Forelimb muscle (tissue), 1 donor: ENCODE results near the gene ZNF408. TPM values are rescaled to one million over a fixed set of nuclear protein-coding genes. Genes with fewer than 3 reads are reported as not detected.

Experiments used
- DNase-seq: peaks from one replicate; pipeline ENCODE4 v3.0.0-alpha.2; 2013; ENCODE audit warnings: low read depth
- polyA plus RNA-seq: library from polyadenylated mRNA; unstranded; fragments of 120-200 nt; gene quantifications from one replicate; pipeline ENCODE4 v1.2.1, GENCODE V29; 2013; ENCODE audit not compliant: insufficient read length

The ZNF408 gene
- polyA plus RNA-seq, 1 donor: 6.3 TPM

DNA sequence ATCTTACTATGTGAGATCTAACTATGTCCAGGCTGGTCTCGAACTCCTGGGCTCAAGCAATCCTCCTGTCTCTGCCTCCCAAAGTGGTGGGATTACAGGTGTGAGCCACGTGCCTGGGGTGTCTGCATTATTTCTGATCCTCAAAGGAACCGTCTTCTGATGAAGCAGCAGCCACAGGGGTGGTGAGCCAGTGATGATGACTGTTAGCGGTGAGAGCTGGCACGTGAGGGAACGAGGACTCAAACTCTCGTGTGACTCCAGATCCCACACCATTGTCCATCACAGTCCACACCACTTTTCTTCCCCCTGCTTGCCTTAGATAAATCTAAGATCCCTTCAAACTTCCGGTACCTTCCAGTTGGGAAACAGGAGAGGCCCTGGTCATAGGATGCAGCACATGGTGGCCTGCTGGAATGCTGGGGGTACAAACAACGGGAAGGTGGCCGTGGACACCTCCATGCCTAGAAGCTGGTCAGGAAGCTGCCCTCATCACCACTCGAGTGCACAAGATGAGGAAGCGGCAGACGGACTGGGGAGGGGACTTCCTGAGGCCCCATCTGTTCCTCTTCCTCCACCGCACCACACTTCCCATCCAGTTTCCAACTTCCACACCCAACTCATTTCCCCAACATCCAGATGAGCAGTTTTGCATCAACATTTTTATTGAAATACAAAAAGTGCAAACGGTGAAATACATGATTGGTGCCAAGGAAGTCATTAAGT is 24.2 kb upstream of the ZNF408 start:
- no peak for DNase-seq

DNA sequence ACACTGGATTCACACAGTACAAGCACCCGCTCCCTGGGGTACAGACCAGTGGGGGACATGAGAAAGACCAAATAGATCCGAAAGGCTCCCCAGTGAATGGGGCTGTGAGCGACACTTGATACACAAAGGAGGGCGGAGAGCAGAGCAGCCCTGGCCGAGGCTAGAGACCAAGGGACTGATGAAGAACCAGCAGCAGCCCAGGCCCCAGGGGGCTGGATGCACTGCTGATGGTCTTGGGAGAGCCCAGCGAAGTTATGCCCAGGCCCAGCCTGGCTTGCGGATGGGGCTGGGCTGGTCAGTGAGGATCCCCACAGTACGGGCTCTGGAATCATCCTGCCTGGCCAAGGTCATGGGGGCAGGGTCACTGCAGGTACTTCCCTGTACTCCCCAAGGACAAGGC is 23.7 kb upstream of the ZNF408 start:
- no peak for DNase-seq

DNA sequence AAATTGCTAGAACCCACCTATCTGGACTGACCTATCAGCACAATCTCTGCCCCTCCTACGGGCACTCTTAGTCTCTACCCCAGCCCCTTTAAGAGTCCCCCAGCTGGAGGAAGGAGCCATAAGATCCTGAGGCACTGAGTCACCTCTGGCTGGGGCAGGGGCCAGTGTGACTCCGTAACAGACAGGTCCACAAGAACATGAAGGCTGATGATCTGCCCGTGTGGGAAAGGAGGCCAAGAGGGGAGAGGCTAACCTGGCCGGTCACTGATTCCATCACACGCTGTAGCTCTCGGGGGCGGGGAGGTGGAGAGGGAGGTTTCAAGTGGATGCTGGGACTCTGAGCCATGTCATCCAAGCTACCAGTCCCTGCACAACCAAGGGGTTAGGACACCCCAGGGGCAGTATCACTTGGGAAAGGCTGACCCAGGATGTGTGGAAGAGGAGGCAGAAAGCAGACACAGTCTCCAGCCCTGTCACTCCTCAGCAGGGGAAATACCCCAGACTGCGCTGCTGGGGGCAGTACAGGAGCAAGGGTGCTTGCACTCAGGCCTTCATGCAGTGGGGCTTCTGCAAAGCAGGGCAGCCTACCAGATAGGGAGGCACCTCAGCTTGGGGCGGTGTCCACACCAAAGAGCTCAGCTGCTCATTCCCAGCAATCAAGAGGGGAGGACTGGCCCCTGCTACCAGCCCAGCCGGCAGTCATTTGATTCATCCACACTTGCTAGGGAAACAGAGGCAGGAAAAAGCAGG is 22.7 kb upstream of the ZNF408 start:
- DNase-seq: no peak

DNA sequence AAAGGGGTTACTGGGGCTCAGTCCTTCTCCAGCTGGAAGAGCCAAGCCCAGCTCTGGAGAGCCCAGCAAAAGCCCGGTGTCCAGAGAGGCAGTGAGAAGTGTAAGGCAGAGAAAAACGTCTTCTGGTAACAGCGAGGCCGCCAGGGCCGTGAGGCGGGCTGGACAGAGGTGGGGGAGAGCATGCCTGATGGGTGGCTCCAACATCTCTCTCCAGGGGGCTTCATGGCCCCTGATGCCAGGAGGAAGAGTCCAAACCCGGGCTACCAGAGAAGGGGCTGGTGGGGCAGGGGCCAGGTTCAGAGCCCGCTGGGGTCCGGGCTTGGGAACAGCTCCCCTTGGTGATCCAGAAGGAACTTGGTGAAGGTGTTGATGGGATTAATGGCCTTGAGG is 22.1 kb upstream of the ZNF408 start:
- DNase-seq: no peak

DNA sequence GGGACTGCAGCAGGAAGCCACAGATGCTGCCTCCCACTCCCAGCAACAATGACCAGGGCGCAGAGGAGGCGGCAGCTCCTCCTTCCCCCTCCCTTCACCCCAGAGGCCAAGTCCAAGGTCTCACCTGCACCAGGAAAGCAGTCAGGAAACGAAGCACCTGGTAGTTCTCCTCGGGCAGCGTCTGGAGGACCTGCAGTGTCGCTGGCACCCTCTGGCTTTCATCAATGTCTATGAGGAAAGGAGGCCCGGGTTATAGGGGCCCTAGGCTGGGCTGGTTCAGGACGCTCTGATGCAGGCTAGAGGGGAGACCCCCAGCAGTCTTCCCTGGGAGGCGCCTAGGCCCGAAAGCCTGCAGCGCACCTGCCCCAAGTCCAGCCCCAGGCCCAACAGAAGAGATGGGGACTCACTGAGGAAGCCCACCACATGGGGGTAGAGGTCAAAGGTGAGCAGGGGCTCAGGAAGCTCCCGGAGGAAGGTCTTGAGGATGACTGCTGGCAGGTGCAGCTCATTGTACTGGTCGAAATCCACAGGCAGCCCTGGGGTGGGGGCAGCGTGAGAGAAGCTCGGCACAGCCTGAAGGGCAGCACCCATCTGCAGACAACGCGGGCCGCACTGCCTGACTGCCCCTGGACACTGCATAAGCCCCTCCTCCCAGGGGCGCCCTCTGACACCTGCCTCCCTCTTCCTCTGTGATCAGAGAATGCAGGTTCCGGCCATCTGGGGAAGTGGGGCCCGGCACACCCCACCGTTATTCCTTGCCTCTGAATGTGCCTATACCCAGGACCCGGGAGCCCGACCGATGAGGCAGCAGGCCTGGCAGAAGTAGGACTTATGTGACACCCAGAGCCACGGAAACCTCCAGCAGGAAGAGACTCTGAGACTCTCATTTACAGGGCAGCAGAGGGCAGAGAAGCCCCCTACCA is 21.3 kb upstream of the ZNF408 start:
- DNase-seq: no peak

DNA sequence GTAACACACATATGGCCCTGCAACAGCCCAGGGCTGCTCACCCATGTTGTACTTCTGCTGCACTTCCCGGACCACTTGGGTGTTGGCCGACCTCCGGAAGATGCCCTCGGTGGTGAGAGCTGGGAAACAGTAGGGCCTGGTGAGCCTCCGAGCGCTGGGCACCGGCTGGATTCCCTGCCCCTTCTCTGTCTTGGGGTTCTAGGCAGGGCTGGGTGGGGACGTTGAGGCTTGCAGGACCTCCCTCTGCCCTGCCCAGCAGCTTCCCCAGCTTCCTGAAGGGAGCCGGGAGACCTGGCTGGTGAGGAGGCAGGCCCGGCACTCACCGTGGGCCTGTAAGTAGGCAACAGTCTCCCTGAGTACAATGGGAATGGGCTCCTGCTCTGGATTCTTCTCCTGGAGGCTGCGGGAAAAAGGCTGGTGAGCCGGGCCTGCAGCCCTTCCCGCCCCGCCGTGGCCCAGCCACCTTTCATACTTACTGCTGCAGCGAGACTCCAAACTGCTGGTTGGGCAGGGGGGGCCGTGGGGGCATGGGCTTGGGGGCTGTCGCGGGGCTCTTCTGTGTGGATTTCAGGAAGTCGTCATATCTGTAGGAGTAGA is 20.6 kb upstream of the ZNF408 start:
- DNase-seq: no peak

DNA sequence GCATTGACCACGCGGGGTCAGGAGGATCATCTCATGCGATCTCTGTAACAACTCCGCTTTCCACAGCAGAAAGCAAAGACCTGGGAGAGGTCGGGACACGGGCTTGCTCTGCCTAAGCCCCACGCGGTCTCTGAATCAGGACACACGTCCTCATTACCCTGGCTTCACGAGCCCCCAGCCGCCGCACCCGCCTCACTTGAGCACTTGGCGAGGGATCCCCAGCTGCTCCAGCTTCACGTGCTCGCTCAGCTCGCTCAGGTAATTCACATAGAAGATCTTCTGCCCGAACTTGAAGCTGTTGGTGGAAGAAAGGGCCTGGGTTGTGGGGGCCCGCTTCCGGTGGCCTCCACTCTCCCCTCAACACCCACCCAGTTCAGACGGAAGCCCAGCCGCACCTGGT is 20.0 kb upstream of the ZNF408 start:
- no peak for DNase-seq

DNA sequence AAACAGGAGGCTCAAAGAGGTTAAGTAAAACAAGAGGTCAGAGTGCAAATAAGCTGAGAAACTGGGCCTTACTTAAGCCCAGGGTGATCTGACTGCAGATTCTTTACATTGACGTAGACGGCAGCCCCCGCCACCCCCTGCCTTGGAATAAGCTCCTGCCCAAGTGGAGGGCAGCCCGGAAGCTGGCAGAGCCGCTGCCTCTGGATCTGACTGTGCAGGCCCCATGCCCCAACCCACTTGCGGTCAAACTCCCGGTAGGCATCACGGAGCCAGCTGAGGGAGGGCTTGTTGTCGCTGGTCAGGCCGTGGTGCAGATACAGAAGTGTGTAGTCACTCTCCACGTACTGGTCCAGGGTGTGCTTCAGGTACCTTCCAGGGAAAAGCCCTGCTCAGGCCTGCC is 19.0 kb upstream of the ZNF408 start:
- DNase-seq: no peak

DNA sequence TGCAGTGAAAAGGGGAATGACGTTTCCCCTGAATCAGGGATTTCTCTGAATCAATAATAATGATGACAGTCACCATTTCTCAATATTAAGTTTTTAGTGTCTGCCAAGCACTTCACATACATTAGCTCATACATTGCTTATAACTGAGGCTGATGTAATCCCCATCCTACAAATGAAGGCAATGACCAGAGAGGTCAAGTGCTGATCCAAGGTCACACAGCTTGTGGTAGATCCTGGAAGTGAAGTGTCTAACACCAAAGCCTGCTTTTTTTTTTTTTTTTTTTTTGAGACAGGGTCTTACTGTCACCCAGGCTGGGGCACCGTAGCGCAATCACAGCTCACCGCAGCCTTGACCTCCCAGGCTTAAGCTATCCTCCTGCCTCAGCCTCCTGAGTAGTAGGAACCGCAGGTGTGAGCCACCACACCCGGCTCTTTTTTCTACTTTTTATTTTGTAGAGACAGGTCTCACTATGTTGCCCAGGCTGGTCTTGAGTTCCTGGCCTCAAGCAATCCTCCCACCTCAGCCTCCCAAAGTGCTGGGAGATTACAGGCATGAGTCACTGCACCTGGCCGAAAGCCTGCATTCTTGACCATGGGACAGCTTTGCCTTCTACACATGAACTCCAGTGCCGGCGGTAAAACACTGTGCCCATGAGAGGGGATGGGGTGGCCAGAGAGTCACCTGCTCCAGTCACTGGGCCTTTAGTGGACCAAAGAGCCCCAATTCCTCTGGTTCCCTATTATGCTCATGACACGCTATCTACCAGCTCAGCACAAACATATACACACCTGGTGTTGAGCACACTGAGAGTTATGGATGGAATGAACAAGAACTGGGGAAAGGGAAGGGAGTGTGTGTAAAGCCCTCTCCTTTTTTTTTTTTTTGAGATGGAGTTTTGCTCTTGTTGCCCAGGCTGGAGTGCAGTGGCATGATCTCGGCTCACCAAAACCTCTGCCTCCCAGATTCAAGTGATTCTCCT is 17.8 kb upstream of the ZNF408 start:
- no peak for DNase-seq

DNA sequence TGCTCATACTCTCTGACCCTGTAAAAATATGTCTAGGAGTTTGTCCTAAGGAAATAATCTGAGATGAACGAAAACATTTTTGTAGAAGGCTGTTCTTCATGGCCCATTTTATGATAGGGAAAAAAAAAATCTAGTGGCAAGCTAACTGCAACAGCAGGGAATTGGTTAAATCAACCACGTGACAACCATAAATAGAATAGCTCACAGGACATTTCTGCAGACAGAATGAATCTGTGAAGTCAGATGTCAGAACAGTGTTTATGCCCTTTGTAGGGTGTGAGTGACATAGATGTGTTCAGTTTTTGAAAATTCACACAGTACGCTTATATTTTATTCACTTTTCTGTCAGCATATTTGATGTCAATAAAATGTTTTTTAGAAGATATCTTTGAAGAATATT is 16.5 kb upstream of the ZNF408 start:
- DNase-seq: no peak

DNA sequence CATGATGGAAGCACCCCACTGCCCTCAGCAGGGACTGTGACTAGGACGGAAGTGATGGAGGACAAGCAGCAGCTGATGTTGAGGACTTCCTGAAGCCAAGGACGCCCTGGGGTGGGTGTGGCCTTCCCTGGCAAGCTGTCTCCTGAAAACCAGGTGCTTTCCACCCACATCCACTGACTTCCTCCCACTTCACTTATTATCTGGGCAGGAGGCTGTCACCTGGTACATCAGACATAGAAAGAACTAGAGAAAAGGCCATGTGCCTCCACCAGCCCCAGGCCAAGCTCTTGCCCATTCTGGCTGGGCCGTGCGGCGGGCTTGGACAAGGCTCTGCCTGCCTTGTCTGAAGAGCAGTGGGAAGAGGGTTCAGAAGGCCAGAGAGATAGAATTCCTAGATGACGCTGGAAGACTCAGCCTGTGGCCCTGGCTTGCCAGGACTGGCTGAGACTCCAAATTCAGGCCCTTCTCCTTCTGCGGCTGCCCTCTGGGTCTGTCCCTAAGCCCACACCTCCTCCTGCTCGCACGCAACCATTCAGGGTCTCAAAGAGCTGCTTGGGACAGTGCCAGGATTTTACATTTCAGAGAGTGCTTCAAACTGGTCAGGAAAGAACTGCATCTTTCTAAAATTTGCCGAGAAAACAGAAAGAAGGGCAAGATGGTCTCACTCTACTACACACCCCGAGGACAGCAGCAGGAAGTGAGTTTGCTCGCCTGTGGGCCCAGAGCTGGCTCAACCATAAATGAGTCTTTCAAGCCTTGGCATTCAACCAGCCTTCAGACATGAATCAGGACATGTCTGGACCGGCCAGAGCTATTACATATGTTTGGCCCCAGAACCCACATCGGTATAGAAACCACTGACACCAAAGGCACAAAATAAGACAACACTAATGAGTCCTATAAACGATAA is 13.7 kb upstream of the ZNF408 start:
- no peak for DNase-seq

DNA sequence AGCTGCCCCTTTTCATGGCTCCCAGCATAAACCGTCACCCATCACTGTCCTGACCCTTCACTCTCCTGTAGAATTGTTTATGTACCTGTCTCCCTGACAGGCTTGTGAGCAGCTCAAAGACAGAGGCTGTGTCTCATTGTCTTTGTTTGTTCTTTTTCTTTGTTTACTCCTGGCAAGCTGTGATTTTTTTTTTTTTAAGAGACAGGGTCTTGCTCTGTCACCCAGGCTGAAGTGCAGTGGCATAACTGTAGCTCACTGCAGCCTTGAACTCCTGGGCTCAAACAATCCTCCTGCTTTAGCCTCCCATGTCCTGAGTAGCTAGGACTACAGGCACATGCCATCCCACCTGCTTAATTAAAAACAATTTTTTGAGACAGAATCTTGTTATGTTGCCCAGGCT is 10.1 kb upstream of the ZNF408 start:
- DNase-seq: no peak

DNA sequence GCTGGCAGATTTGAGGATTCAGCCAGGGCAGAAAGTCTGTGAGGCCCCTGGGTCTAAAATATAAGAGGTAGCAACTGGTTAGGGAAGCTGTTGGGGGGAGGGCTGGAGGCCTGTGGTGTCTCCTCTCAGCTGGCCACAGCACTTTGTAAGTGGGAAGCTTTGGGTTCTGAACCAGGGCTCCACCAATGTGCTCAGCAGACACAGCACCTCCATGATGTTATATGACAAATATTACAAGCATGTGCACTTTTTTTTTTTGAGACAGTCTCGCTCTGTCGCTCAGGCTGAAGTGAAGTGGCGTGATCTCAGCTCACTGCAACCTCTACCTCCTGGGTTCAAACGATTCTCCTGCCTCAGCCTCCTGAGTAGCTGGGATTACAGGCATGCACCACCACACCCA is 8.4 kb upstream of the ZNF408 start:
- DNase-seq: no peak

DNA sequence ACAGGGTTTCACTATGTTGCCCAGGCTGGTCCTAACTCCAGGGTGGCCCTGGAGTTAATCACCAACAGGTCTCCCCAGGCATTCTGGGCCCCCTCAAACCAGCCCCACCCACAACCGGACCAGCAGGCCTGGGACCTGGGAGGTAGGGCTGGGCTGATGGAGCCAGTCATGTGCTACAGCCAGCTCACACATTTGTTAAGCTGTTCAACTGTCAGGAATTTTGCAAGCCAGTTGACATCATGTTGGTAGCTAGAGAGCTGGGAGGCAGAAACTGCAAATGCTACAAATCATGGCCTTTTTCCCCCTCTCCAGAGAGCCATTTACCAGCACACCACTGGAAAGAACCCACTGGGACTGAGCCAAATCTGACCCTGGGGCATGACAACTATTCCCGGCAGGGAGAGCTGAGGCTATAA is 7.2 kb upstream of the ZNF408 start:
- no peak for DNase-seq

DNA sequence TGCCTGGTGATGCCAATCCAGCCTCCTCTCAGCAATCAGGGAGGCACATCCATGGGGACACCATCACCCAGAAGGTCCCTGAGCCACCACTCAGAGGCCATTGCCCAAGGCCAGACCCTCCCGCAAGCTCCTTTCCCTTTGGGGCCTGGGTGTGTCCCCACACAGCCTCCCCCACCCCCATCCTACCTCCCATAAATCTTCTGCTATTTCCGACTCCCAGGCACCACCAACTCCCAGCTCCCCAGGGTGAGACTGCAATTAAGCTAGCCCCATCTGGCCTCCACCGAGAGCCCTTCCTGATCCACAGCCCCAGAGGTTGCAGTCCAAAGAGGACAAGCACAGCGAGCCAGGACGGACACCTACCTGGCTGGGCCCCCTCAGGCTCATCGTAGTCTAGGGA is 6.8 kb upstream of the ZNF408 start:
- DNase-seq: no peak

DNA sequence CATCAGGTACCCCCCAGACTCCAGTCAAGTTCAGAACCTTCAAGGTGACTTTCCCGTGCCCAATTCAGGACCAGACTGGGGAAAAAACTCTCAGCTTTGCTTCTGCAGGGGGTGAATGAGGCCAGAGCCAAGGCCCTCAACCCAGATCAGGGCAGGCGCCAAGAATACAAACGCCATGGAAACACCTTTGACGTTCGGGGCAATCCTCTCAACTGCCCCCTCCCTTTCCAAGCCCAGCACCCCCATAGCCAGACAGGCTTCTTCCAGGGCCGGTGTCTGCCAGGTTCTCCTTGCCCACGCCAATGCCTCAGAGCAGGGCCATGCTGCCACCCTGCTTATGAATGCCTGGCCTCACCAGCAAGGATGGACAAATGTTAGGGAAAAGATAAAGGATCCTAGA is 6.2 kb upstream of the ZNF408 start:
- DNase-seq: no peak

DNA sequence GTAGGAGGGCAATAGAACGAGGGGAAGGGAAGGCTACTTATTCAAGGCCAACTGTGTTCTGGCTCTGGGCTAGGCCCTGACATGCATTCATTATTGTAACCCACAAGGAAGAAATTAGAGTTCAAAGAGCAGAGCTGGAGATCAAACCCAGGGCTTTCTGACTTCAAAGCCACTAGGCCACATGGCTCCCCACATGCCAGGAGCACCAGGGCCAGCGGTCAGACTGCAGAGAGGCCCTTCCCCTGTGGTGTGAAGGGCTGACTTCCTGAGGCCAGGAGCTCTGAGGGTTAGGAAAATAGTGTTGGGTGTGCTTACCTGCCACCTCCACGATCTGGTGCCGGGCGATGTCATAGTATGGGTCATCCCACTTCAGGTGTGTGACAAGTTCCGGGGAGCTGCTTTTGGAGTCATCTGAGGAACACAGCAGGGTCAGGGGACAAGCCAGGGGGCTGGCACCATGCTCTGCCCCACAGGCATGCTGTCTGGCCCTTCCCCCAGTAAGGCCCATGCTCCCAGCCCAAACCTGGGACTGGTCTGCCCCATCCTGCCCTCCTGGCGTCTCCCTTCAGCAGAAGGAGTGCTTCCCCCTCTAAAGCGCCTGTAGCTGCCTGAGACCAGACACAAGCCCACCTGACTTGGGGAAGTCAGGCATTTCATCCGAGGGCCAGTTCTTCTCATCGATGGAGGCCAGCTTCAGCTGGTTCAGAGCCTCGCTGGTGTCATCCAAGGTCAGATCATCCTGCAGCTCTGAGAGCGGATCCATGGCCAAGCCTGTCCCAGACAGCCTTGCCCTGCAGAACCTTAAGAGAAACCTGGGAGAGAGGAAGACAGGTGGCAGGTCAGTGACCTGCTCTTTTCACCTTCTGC is 5.3 kb upstream of the ZNF408 start:
- DNase-seq: no peak

DNA sequence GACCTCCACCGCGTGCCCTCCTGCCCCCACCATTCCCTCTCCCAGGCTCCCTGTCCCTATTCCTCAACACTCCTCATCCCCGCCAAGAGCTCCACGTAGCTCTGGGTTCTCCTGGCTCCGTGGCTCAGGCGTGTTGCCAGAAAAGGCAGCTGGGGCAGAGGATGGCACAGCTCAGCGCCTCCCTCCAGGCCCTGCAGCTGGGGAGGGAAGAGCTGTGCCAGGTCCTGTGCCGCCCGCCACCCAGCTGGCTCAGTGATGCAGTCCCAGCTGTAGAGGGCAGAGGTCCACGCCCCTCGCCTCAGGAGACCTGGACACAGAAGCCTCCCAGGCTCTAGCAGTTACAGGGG is 4.6 kb upstream of the ZNF408 start:
- no peak for DNase-seq

DNA sequence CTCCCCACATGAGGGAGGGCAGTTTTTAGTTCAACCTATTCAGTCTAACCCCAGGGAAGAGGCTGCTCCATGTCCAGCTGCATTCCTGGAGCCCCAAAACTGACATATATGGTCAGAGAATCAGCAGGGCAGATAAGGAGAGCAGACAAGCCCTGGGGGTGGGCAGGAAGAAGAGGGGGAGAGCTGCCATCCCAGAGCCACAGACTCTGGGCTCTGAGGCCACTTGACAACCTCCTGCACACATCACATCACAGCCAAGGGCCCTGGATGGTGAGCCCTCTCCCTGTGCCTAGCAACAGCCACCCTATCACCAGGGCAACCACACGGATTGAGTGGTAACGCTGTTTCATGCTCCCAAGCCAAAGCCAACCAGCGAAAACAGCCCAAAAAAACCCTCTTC is 3.5 kb upstream of the ZNF408 start:
- no peak for DNase-seq
